Measurements from ENCODE around the gene SCN8A. TPM values are rescaled to one million over a fixed set of nuclear protein-coding genes. Genes with fewer than 3 reads are reported as not detected.

SCN8A gene
- total RNA-seq, 2 experiments from 2014 or later = 0.69 to 1.0 TPM

DNA sequence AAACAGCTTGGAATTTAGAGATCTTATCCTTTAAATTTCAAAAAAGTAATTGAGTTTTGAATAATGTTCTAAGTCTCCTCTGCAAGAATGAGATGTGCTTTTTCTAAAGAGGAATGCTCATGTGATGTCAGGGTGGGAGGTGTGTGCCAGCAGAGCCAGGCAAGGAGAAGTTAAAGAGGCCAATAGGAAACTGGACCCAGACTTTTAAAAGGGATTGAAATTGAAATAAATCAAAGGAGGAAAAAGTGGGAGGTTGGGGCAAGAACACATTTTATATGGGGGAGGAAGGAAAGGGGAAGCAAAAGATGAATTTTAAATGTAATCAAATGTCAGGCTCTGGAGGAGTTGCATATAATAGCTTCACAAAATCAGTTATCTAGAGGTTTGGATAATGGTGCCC, 131.4 kb downstream of the SCN8A start:
- ChIA-PET POLR2A (no interaction called here), CTCF (interaction anchor here (1.0 to 1.4 kb wide), 3 partner anchors 53 to 435 kb away, joined by 3 read pairs; no protein-coding TSS in a partner anchor)
- intact Hi-C loops (cut with DNase I, micrococcal nuclease) = no loop called here
- Mint-ChIP-seq H3K27ac (no peak overlapping the region), H3K9me3 (ENCODE audit: low read depth) (no peaks in the 10 kb centered on the region), H3K36me3 (ENCODE audit: low read depth) (no peaks in the 10 kb centered on the region), H3K4me3 (no peak overlapping the region), H3K27me3 (peaks cover 17% of the 10 kb centered on the region), H3K4me1 (peaks cover 5% of the 10 kb centered on the region)
- ATAC-seq = no peak
- DNase-seq = no peak

DNA sequence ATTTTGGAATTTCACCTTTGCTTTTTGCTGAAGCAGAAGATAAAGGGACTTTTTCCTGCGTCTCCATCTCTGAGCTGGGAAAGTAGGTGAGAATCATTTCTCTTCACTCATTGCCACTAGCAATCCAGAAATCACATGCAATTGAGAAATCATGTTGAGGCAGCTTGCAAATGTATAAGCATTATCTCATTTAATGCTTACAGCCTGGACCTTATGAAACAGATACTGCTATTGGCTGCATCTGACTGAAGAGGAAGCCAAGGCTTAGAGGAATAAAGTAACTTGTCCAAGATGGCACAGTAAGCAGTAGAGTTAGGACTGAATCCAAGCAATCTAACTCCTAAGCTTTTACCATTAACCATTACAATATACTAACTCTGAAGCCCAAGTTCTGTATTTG, 135.1 kb downstream of the SCN8A start:
- Mint-ChIP-seq H3K36me3 (ENCODE audit: low read depth) (no peaks in the 10 kb centered on the region), H3K27me3 (peaks cover 21% of the 10 kb centered on the region)
- CTCF ChIA-PET = no interaction called here

DNA sequence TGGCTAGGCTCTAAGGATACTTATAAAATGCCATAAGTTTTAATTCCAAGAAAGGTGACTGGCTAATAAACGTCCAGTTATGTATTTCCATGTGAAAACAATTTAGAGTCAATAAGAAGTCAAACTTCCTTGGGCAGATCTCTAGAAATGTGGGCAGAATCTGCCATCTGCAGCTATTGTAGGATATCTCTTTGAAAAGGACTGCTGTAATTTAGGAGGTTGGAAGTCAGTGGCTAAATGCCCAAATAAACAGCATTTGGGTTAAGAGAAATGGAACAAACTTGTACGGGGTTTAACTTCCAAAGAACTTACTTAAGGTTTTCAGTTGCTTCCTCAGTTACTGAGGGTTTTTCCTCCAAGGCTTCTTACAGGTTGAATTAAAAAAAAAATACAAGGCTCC, 135.9 kb downstream of the SCN8A start:
- DNase-seq = no peak
- Mint-ChIP-seq H3K27ac (no peak overlapping the region), H3K4me3 (no peak overlapping the region), H3K9me3 (ENCODE audit: low read depth) (no peaks in the 10 kb centered on the region), H3K4me1 (no peaks in the 10 kb centered on the region), H3K27me3 (peaks cover 13% of the 10 kb centered on the region), H3K36me3 (ENCODE audit: low read depth) (no peaks in the 10 kb centered on the region)
- intact Hi-C loops (cut with DNase I, micrococcal nuclease) = no loop called here
- ATAC-seq = no peak
- CTCF ChIA-PET = no interaction called here
- POLR2A ChIA-PET = no interaction called here

More for the DNA sequence above, 135.1 kb downstream of the SCN8A start:
- no peaks in the 10 kb centered on the region for H3K9me3 Mint-ChIP-seq (ENCODE audit: low read depth)
- DNase-seq (no peak), ATAC-seq (no peak)
- H3K4me1 Mint-ChIP-seq = peaks cover 4% of the 10 kb centered on the region
- H3K4me3 Mint-ChIP-seq = no peak overlapping the region
- H3K27ac Mint-ChIP-seq = no peak overlapping the region
- intact Hi-C loops (cut with DNase I, micrococcal nuclease) = no loop called here
- POLR2A ChIA-PET = no interaction called here

DNA sequence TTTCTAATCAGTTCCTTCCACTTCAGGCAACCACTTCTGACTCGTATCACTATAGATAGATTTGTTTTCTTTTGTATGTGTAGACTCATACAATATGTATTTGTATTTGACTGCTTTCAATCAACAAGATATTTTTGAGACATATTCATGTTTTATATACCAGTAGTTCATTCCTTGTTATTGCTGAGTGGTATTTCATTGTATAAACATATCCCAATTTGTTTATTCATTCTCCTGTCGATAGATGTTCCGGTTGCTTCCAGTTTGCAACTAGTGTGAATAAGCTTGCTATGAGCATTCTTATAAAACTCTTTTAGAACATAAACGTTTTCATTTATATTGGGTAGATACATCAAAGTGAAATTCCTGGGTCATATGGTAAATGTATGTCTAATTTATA, 138.3 kb downstream of the SCN8A start:
- Mint-ChIP-seq H3K4me1 (no peaks in the 10 kb centered on the region), H3K36me3 (ENCODE audit: low read depth) (no peaks in the 10 kb centered on the region), H3K27ac (no peak overlapping the region), H3K9me3 (ENCODE audit: low read depth) (no peaks in the 10 kb centered on the region), H3K27me3 (peaks cover 17% of the 10 kb centered on the region), H3K4me3 (no peak overlapping the region)
- intact Hi-C loops (cut with DNase I, micrococcal nuclease) = no loop called here
- DNase-seq (no peak), ATAC-seq (no peak)
- POLR2A ChIA-PET = no interaction called here
- CTCF ChIA-PET = interaction anchor here (0.6 kb wide), 1 partner anchor 188 kb away, joined by 3 read pairs; no protein-coding TSS in a partner anchor

DNA sequence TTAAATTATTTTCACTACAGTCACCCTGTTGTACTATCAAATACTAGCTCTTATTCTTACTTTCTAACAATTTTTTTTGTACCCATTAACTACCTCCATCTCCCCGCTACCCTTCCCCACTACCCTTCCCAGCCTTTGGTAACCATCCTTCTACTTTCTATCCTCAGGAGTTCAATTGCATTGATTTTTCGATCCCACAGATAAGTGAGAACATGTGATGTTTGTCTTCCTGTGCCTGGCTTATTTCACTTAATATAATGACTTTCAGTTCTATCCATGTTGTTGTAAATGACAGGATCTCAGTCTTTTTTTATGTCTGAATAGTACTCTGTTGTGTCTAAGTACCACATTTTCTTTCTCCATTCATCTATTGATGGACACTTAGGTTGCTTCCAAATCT, 139.7 kb downstream of the SCN8A start:
- no peak overlapping the region for H3K4me3 Mint-ChIP-seq
- no peak for ATAC-seq
- peaks cover 20% of the 10 kb centered on the region for H3K27me3 Mint-ChIP-seq
- no peaks in the 10 kb centered on the region for H3K9me3 Mint-ChIP-seq (ENCODE audit: low read depth)
- POLR2A ChIA-PET = no interaction called here
- no peak for DNase-seq
- intact Hi-C loops (cut with DNase I, micrococcal nuclease) = no loop called here
- H3K27ac Mint-ChIP-seq = no peak overlapping the region
- H3K4me1 Mint-ChIP-seq = no peaks in the 10 kb centered on the region
- H3K36me3 Mint-ChIP-seq (ENCODE audit: low read depth) = no peaks in the 10 kb centered on the region
- CTCF ChIA-PET = no interaction called here

DNA sequence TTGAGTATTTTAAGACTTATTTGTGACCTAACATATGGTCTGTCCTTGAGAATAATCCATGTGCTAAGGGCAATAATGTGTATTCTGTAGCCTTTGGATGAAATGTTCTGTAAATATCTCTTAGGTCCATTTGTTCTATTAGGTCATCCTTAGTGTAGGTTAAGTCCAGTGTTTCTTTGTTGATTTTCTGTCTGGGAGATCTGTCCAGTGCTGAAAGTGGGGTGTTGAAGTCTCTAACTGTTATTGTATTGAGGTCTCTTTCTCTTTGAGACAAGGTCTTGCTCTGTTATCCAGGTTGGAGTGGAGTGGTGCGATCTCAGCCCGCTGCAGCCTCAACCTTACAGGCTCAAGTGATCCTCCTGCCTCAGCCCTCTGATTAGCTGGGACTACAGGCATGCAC, 149.5 kb downstream of the SCN8A start:
- Mint-ChIP-seq H3K4me3 (no peak overlapping the region), H3K27ac (no peak overlapping the region), H3K4me1 (no peaks in the 10 kb centered on the region), H3K9me3 (ENCODE audit: low read depth) (peaks cover 14% of the 10 kb centered on the region), H3K36me3 (ENCODE audit: low read depth) (peaks cover 5% of the 10 kb centered on the region), H3K27me3 (peaks cover 11% of the 10 kb centered on the region)
- intact Hi-C loops (cut with DNase I, micrococcal nuclease) = no loop called here
- ChIA-PET CTCF (no interaction called here), POLR2A (no interaction called here)
- ATAC-seq (no peak), DNase-seq (no peak)

DNA sequence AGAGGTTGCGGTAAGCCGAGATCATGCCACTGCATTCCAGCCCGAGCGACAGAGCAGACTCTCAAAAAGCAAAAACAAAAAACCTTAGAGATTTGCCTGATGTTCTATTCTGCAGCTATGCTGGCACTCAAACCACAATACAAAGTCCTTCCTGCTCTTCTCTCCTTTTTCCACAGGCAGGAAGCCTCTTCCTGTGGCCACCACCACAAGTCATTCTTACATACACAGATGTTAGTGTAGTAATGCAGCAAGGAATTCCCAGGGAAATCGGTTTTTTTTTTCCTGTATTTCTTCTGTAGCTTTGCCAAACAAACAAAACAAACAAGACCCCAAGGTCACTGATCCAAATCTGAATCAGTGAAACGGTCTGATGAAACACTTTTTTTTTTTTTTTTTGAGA, 153.2 kb downstream of the SCN8A start:
- POLR2A ChIA-PET = no interaction called here
- intact Hi-C loops (cut with DNase I, micrococcal nuclease) = no loop called here
- H3K4me3 Mint-ChIP-seq = no peak overlapping the region
- ATAC-seq (no peak), DNase-seq (no peak)
- H3K4me1 Mint-ChIP-seq = no peaks in the 10 kb centered on the region
- H3K9me3 Mint-ChIP-seq (ENCODE audit: low read depth) = peaks cover 14% of the 10 kb centered on the region
- CTCF ChIA-PET = interaction anchor here (0.6 kb wide), 1 partner anchor 231 kb away, joined by 4 read pairs; no protein-coding TSS in a partner anchor
- H3K27me3 Mint-ChIP-seq = peaks cover 11% of the 10 kb centered on the region
- no peak overlapping the region for H3K27ac Mint-ChIP-seq
- H3K36me3 Mint-ChIP-seq (ENCODE audit: low read depth) = peaks cover 5% of the 10 kb centered on the region

DNA sequence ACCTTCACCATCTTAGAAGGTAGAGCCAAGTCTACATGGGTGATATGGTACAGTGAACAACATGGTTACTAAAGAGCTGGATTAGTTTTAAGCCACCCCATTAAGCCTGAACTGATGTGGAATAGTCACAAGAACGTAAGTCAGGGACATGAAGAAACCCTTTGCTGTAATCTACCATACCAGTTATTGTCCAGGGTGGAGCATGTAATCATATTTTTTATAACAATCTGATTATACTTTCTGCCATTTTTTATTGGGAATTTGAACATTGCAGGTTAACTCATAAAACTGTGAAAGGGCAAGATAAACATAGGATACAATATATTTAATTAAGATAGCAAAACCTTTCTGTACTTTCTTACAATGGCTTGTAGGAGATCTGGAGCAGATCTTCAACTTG, 153.9 kb downstream of the SCN8A start:
- ATAC-seq (no peak), DNase-seq (no peak)
- H3K4me1 Mint-ChIP-seq = no peaks in the 10 kb centered on the region
- POLR2A ChIA-PET = no interaction called here
- peaks cover 10% of the 10 kb centered on the region for H3K27me3 Mint-ChIP-seq
- peaks cover 14% of the 10 kb centered on the region for H3K9me3 Mint-ChIP-seq (ENCODE audit: low read depth)
- H3K4me3 Mint-ChIP-seq = no peak overlapping the region
- intact Hi-C loops (cut with DNase I, micrococcal nuclease) = no loop called here
- CTCF ChIA-PET = no interaction called here
- no peak overlapping the region for H3K27ac Mint-ChIP-seq
- peaks cover 5% of the 10 kb centered on the region for H3K36me3 Mint-ChIP-seq (ENCODE audit: low read depth)

DNA sequence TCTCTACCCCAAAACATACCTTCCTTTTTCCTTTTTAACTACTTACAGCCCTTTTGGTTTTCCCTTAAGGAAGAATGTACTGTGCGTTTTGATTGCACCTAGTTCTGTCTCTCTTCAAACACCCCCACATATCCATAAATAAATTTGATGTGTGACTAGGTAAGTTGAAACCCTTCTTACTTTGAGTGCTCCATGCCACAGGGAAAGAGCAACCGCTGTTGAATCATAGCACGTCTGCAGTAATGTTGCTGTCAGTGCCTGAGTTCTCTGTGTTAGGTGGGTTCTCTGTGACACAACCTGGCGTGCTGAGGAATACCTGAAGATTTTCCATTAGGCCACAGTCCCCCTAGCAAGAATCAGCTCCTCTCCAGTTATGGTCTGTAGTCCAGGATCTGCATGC, 155.4 kb downstream of the SCN8A start:
- Mint-ChIP-seq H3K9me3 (ENCODE audit: low read depth) (peaks cover 8% of the 10 kb centered on the region), H3K4me3 (no peak overlapping the region), H3K36me3 (ENCODE audit: low read depth) (peaks cover 3% of the 10 kb centered on the region), H3K27ac (no peak overlapping the region), H3K4me1 (no peaks in the 10 kb centered on the region), H3K27me3 (peaks cover 9% of the 10 kb centered on the region)
- ChIA-PET CTCF (interaction anchor here (0.7 kb wide), 1 partner anchor 80 kb away, joined by 3 read pairs; no protein-coding TSS in a partner anchor), POLR2A (no interaction called here)
- DNase-seq (no peak), ATAC-seq (no peak)
- intact Hi-C loops (cut with DNase I, micrococcal nuclease) = no loop called here

DNA sequence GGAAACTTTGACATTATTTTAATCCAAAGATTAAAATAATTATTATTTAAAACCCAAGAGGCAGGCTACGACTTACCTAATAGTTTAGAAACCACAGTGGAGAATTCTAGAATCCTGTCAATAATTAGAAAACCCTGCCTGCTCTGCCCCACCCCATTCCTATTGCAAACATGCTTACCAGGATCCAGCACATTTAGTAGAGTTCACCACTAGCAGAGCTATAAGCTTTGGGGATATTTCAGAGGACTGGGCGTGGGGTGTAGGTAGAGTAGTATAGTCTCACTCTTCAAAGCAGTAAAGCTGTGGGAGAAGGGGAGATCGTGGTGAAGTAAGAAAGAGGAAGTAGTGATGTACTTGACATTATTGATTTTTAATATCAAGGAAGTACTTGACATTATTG, 157.2 kb downstream of the SCN8A start:
- no peak overlapping the region for H3K27ac Mint-ChIP-seq
- no peaks in the 10 kb centered on the region for H3K4me1 Mint-ChIP-seq
- intact Hi-C loops (cut with DNase I, micrococcal nuclease) = no loop called here
- no peak for ATAC-seq
- ChIA-PET CTCF (no interaction called here), POLR2A (no interaction called here)
- H3K36me3 Mint-ChIP-seq (ENCODE audit: low read depth) = no peaks in the 10 kb centered on the region
- no peak for DNase-seq
- peaks cover 10% of the 10 kb centered on the region for H3K27me3 Mint-ChIP-seq
- H3K9me3 Mint-ChIP-seq (ENCODE audit: low read depth) = no peaks in the 10 kb centered on the region
- no peak overlapping the region for H3K4me3 Mint-ChIP-seq

DNA sequence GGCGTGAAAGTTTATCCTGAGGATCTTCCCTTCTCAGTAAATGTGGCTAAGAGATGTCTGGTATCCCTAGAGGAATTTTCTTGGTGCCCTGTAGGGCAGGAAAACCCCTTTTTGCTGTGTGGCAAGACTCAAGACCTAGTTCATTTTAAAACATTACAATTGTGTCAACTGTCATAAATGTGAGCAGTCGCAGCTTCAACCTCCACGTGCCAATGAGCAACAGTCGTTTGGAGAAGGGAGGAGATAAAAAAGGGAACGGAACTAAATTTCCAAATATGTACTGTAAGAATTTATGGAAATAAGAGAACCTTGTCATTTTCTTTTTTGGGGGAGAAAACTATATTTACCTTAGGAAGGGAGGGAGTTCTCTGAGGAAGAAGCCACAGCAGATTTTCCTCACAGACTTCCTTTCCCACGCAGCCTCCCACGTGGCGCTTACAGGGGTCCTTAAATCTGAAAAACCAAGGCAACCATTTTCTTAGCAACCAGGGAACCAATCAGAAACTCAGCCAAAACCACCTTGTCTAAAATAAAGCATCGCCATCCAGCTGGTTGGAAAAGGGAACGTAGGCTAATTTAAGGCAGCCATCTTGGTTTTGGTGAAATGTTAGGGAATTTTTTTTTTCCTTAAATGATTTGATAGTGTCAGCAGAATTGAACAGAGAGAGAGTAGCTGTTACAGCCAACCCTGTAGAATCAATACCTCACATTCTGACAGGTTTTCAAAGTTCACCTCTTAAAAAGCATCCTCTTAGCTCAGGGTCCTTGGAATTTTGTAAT, 158.4 kb downstream of the SCN8A start:
- ATAC-seq = no peak
- no peaks in the 10 kb centered on the region for H3K4me1 Mint-ChIP-seq
- no peak overlapping the region for H3K27ac Mint-ChIP-seq
- no peak for DNase-seq
- H3K36me3 Mint-ChIP-seq (ENCODE audit: low read depth) = no peaks in the 10 kb centered on the region
- POLR2A ChIA-PET = no interaction called here
- intact Hi-C loops (cut with DNase I, micrococcal nuclease) = no loop called here
- CTCF ChIA-PET = interaction anchor here (0.7 to 1.4 kb wide), 2 partner anchors 8 to 26 kb away, joined by 3 read pairs; no protein-coding TSS in a partner anchor
- H3K27me3 Mint-ChIP-seq = peaks cover 8% of the 10 kb centered on the region
- no peaks in the 10 kb centered on the region for H3K9me3 Mint-ChIP-seq (ENCODE audit: low read depth)
- no peak overlapping the region for H3K4me3 Mint-ChIP-seq

DNA sequence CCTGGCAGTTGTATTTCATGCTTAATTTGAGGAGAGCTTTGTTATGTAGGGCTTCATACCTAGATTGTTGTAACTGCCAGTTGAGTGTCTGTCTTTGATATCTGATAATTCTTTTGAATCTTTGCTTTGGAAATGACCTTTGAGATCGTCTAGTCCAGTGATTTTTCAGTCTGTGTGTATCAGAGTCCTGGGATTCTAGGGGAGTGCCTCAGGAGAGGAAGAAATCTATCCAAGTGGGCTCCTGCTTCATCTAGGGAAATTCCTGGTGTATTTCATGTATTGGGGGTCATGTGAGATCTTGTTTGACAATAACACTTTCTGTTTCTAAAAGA, 158.9 kb downstream of the SCN8A start:
- no peaks in the 10 kb centered on the region for H3K4me1 Mint-ChIP-seq
- ChIA-PET POLR2A (no interaction called here), CTCF (interaction anchor here (1.0 to 1.4 kb wide), 3 partner anchors 27 to 275 kb away, joined by 3 read pairs; no protein-coding TSS in a partner anchor)
- H3K4me3 Mint-ChIP-seq = no peak overlapping the region
- peaks cover 8% of the 10 kb centered on the region for H3K27me3 Mint-ChIP-seq
- H3K9me3 Mint-ChIP-seq (ENCODE audit: low read depth) = no peaks in the 10 kb centered on the region
- H3K36me3 Mint-ChIP-seq (ENCODE audit: low read depth) = no peaks in the 10 kb centered on the region
- intact Hi-C loops (cut with DNase I, micrococcal nuclease) = no loop called here
- no peak overlapping the region for H3K27ac Mint-ChIP-seq
- ATAC-seq (no peak), DNase-seq (no peak)
